Smooth muscle cell (in vitro differentiated cells): ENCODE results near the gene FAM3B. TPM values are rescaled to one million over a fixed set of nuclear protein-coding genes. Genes with fewer than 3 reads are reported as not detected.
"Not testable (repeated sequence)": the region's sequence is repeated elsewhere in the genome, so short reads cannot be mapped to it uniquely, and the experiment has no call there.

Experiments used
- DNase-seq: peaks from one replicate; lab custom pipeline; 2025; ENCODE audit not compliant: unreplicated experiment; lab: John Stamatoyannopoulos, UW
- H2AFZ ChIP-seq: fragments of 200-600 bp; sonication (generic); 2 replicates; pipeline ENCODE4 v1.6.0; 2016; ENCODE audit warnings: antibody characterized with exemption, low read depth, mild to moderate bottlenecking
- H3F3A ChIP-seq: fragments of 200-600 bp; sonication (generic); 2 replicates; pipeline ENCODE4 v1.6.0; 2017; ENCODE audit warnings: antibody characterized with exemption, low read depth
- H3K27ac ChIP-seq: fragments of 200-600 bp; sonication (generic); 2 replicates; pipeline ENCODE4 v1.5.1; 2016; ENCODE audit warnings: low read depth, mild to moderate bottlenecking
- H3K27me3 ChIP-seq: fragments of 200-600 bp; sonication (generic); 2 replicates; pipeline ENCODE4 v1.6.1; 2016; ENCODE audit warnings: low read depth, mild to moderate bottlenecking
- H3K36me3 ChIP-seq: fragments of 200-600 bp; sonication (generic); 2 replicates; pipeline ENCODE4 v1.5.1; 2016; ENCODE audit warnings: low read depth
- H3K4me1 ChIP-seq: fragments of 200-600 bp; sonication (generic); 2 replicates; pipeline ENCODE4 v1.5.1; 2016; ENCODE audit warnings: low read depth
- H3K4me2 ChIP-seq: fragments of 200-600 bp; sonication (generic); 2 replicates; pipeline ENCODE4 v1.6.0; 2016; ENCODE audit warnings: mild to moderate bottlenecking
- H3K4me3 ChIP-seq: fragments of 200-600 bp; sonication (generic); 2 replicates; pipeline ENCODE4 v1.5.1; 2016; ENCODE audit warnings: mild to moderate bottlenecking
- H3K79me2 ChIP-seq: fragments of 200-600 bp; sonication (generic); 2 replicates; pipeline ENCODE4 v1.6.0; 2016; ENCODE audit warnings: low read depth, mild to moderate bottlenecking
- H3K9ac ChIP-seq: fragments of 200-600 bp; sonication (generic); 2 replicates; pipeline ENCODE4 v1.6.0; 2016; ENCODE audit warnings: low read depth
- H3K9me3 ChIP-seq: fragments of 200-600 bp; sonication (generic); replicated peaks from 2 replicates; pipeline ENCODE4 v1.5.1; 2016; ENCODE audit warnings: low read depth
- H4K20me1 ChIP-seq: fragments of 200-600 bp; sonication (generic); 2 replicates; pipeline ENCODE4 v1.6.0; 2016; ENCODE audit warnings: low read depth
- CTCF ChIP-seq: fragments of 200-600 bp; sonication (generic); IDR thresholded peaks from 2 replicates; pipeline ENCODE4 v1.5.1; 2017; ENCODE audit warnings: borderline replicate concordance, mild to moderate bottlenecking, antibody characterized with exemption; ENCODE audit not compliant: insufficient read depth, poor library complexity, severe bottlenecking
- WGBS: methylation state at CpG from one replicate; pipeline ENCODE4 v1.1.7; 2016; ENCODE audit warnings: low lambda C conversion rate; 5-methylcytosine and 5-hydroxymethylcytosine counted together
- polyA plus RNA-seq: library from polyadenylated mRNA; unstranded; fragments of >200 nt; fragmentation: Nextera tagmentation; extraction: Ambion mirVana; gene quantifications from 2 replicates; pipeline ENCODE4 v1.2.1, GENCODE V29; 2016
- total RNA-seq: library from RNA; depleted of rRNA; stranded (reverse); fragments of >200 nt; gene quantifications from 2 replicates; pipeline ENCODE4 v1.2.3, GENCODE V29; 2014

Gene FAM3B
- total and polyA plus RNA-seq, 2 experiments from 2014 or later, result 0.18 TPM; not detected in 1

GRCh38 chr21:41307219-41307618, 9.4 kb upstream of the FAM3B start:
- no peaks in the 10 kb centered on the region for H3K36me3 ChIP-seq
- H3K4me3 ChIP-seq, result no peak overlapping the region
- H3K79me2 ChIP-seq, result no peaks in the 10 kb centered on the region
- no peaks in the 10 kb centered on the region for H3K4me1 ChIP-seq
- no peaks in the 10 kb centered on the region for H3K9me3 ChIP-seq
- peaks cover 33% of the 10 kb centered on the region for H3K27me3 ChIP-seq
- H3F3A ChIP-seq, result no peaks in the 10 kb centered on the region
- no peak for DNase-seq
- no peak overlapping the region for H3K9ac ChIP-seq
- H3K27ac ChIP-seq, result no peak overlapping the region
- TF ChIP-seq CTCF, result no peak
- no peaks in the 10 kb centered on the region for H4K20me1 ChIP-seq
- no peak overlapping the region for H2AFZ ChIP-seq
- H3K4me2 ChIP-seq, result no peak overlapping the region

- H3K36me3 ChIP-seq, H3K4me2 ChIP-seq, H3K27ac ChIP-seq, H2AFZ ChIP-seq, H3K9ac ChIP-seq, H4K20me1 ChIP-seq, H3F3A ChIP-seq, H3K9me3 ChIP-seq, H3K79me2 ChIP-seq, H3K4me1 ChIP-seq, DNase-seq, H3K4me3 ChIP-seq: not testable (repeated sequence)
- WGBS, result 88% methylated on average over 6 of the region's 8 CpGs
- peaks cover 63% of the 10 kb centered on the region for H3K27me3 ChIP-seq
Measured at GRCh38 chr21:41313285-41314164, 3.1 kb upstream of the FAM3B start.

DNA sequence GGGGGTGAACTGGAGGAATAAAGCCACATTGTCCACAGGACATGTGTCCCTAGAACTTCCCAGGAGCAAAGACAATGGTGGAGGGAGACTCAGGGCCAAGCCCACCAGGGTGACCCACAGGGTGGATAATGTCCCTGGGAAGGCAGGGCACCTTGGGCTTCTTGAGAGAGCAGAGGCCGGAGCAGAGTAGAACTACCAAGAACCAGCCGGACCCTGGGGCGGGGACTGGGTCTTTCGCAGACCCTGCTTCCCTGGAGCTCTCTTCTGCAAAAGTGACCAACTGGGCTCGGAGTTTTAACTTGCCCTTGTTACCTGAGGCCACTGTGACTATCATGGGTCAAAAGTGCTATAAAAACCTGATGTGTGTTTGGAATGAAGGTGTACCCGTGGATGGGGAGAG, 875 bp upstream of the FAM3B start:
- DNase-seq, result no peak

GRCh38 chr21:41317063-41317392, 427 bp downstream of the FAM3B start:
- H3K4me2 ChIP-seq, result peak overlapping the region; percentile 76

More for the DNA sequence above, 875 bp upstream of the FAM3B start:
- Histone ChIP-seq H2AFZ (no peak overlapping the region), H3K4me1 (no peaks in the 10 kb centered on the region), H3K9ac (no peak overlapping the region), H3K79me2 (no peaks in the 10 kb centered on the region), H4K20me1 (no peaks in the 10 kb centered on the region), H3K27ac (no peak overlapping the region), H3K9me3 (no peaks in the 10 kb centered on the region), H3K4me3 (no peak overlapping the region), H3K27me3 (peaks cover 48% of the 10 kb centered on the region), H3K4me2 (no peak overlapping the region), H3K36me3 (no peaks in the 10 kb centered on the region), H3F3A (no peaks in the 10 kb centered on the region)
- TF ChIP-seq CTCF, result no peak
- 96% methylated on average over 6 of the region's 6 CpGs for WGBS

More at GRCh38 chr21:41317063-41317392, 427 bp downstream of the FAM3B start:
- Histone ChIP-seq H3K27me3 (peaks cover 46% of the 10 kb centered on the region), H3K27ac (no peak overlapping the region), H3F3A (no peaks in the 10 kb centered on the region), H3K36me3 (no peaks in the 10 kb centered on the region), H3K79me2 (no peaks in the 10 kb centered on the region), H3K9me3 (no peaks in the 10 kb centered on the region), H3K9ac (no peak overlapping the region), H3K4me3 (peak overlapping the region; percentile 42), H2AFZ (no peak overlapping the region), H4K20me1 (no peaks in the 10 kb centered on the region), H3K4me1 (no peaks in the 10 kb centered on the region)
- no peak for TF ChIP-seq CTCF
- DNase-seq, result no peak
- 16% methylated on average over 19 of the region's 19 CpGs for WGBS
